Vagina (tissue), 2 donors: ENCODE results near the gene COMMD7. TPM values are rescaled to one million over a fixed set of nuclear protein-coding genes. Genes with fewer than 3 reads are reported as not detected.

ENCODE experiments used
- DNase-seq, 2 donors: peaks; one replicate each; pipeline ENCODE4 v3.0.0-alpha.2; 2017; ENCODE audit errors: extremely low spot score in 2 of 2
- H3K27ac ChIP-seq: fragments of 200-600 bp; sonication (generic); one replicate; pipeline ENCODE4 v1.5.1; 2019
- H3K27me3 ChIP-seq: fragments of 200-600 bp; sonication (generic); one replicate; pipeline ENCODE4 v1.5.1; 2019
- H3K36me3 ChIP-seq, 2 donors: fragments of 200-600 bp; sonication (generic); one replicate each; pipeline ENCODE4 v1.5.1; 2017 to 2019
- H3K4me1 ChIP-seq: fragments of 200-600 bp; sonication (generic); one replicate; pipeline ENCODE4 v1.5.1; 2019
- H3K4me3 ChIP-seq, 2 donors: fragments of 200-600 bp; sonication (generic); 1 replicate in 1 of 2; 2 replicates in 1 of 2; pipeline ENCODE4 v1.5.1; 2016 to 2019
- H3K9me3 ChIP-seq: fragments of 200-600 bp; sonication (generic); one replicate; pipeline ENCODE4 v1.5.1; 2019
- CTCF ChIP-seq, 3 experiments: fragments of 450-650 bp in 2 of 3; fragments of 200-600 bp in 1 of 3; sonication (generic) in 1 of 3; IDR thresholded peaks; one replicate each; pipeline ENCODE4 v1.5.1; 2017 to 2019; ENCODE audit warnings: antibody characterized with exemption in 3 of 3, mild to moderate bottlenecking in 2 of 3, moderate library complexity in 2 of 3
- POLR2A ChIP-seq, 2 donors: fragments of 450-650 bp; IDR thresholded peaks; one replicate each; pipeline ENCODE4 v1.6.1; 2017; ENCODE audit warnings: antibody characterized with exemption in 2 of 2, mild to moderate bottlenecking in 2 of 2, moderate library complexity in 2 of 2
- POLR2AphosphoS5 ChIP-seq, 2 donors: sonication (generic); formaldehyde crosslinking; IDR thresholded peaks; one replicate each; pipeline ENCODE4 v1.9.0; 2017; ENCODE audit warnings: antibody characterized with exemption in 2 of 2, mild to moderate bottlenecking in 2 of 2, low read depth in 1 of 2; ENCODE audit not compliant: insufficient read depth in 1 of 2
- intact Hi-C: fragments of 100-400 bp; cut with DNase I; formaldehyde crosslinking; loops from one replicate; pipeline ENCODE4 v1.15.1; 2023
- total RNA-seq: library from RNA; depleted of rRNA; stranded (reverse); fragments of >200 nt; gene quantifications from one replicate; pipeline ENCODE4 v1.2.3, GENCODE V29; 2016

Gene COMMD7
- total RNA-seq, 1 donor from 2014 or later, result 28.7 TPM

- Histone ChIP-seq H3K9me3 (no peaks in the 10 kb centered on the region), H3K36me3 (no peaks in the 10 kb centered on the region), H3K4me1 (no peaks in the 10 kb centered on the region), H3K4me3 (no peak overlapping the region), H3K27ac (no peak overlapping the region), H3K27me3 (no peaks in the 10 kb centered on the region)
- intact Hi-C loops, result no loop called here
- DNase-seq, result no peak
- TF ChIP-seq POLR2AphosphoS5 (IDR thresholded peaks at IDR 0.05; ENCODE audit: insufficient read depth in 1 of 2, low read depth in 1 of 2) (no peak), CTCF (IDR thresholded peaks at IDR 0.05) (no peak), POLR2A (IDR thresholded peaks at IDR 0.05) (no peak)
These were observed 9.4 kb upstream of the COMMD7 start for GRCh38 chr20:32752458-32753250.

GRCh38 chr20:32751702-32752457 lies 8.6 kb upstream of the COMMD7 start:
- Histone ChIP-seq H3K9me3 (no peaks in the 10 kb centered on the region), H3K4me1 (no peaks in the 10 kb centered on the region), H3K4me3 (no peak overlapping the region), H3K27me3 (no peaks in the 10 kb centered on the region), H3K36me3 (no peaks in the 10 kb centered on the region), H3K27ac (no peak overlapping the region)
- intact Hi-C loops, result no loop called here
- no peak for TF ChIP-seq POLR2A (IDR thresholded peaks at IDR 0.05)
- TF ChIP-seq CTCF (IDR thresholded peaks at IDR 0.05), result no peak
- TF ChIP-seq POLR2AphosphoS5 (IDR thresholded peaks at IDR 0.05; ENCODE audit: insufficient read depth in 1 of 2, low read depth in 1 of 2), result no peak
- DNase-seq, result no peak

- Histone ChIP-seq H3K9me3 (no peaks in the 10 kb centered on the region), H3K27me3 (no peaks in the 10 kb centered on the region), H3K4me1 (no peaks in the 10 kb centered on the region), H3K27ac (no peak overlapping the region), H3K36me3 (no peaks in the 10 kb centered on the region), H3K4me3 (no peak overlapping the region)
- TF ChIP-seq POLR2A (IDR thresholded peaks at IDR 0.05) (no peak), POLR2AphosphoS5 (IDR thresholded peaks at IDR 0.05; ENCODE audit: insufficient read depth in 1 of 2, low read depth in 1 of 2) (no peak), CTCF (IDR thresholded peaks at IDR 0.05) (no peak)
- DNase-seq, result no peak
- intact Hi-C loops, result no loop called here
These were observed 8.0 kb upstream of the COMMD7 start for GRCh38 chr20:32751293-32751692.

GRCh38 chr20:32749914-32750637 lies 6.8 kb upstream of the COMMD7 start:
- intact Hi-C loops, result no loop called here
- H3K27me3 ChIP-seq, result no peaks in the 10 kb centered on the region
- no peak overlapping the region for H3K4me3 ChIP-seq
- no peaks in the 10 kb centered on the region for H3K4me1 ChIP-seq
- H3K27ac ChIP-seq, result no peak overlapping the region
- no peak for TF ChIP-seq CTCF (IDR thresholded peaks at IDR 0.05)
- no peak for TF ChIP-seq POLR2AphosphoS5 (IDR thresholded peaks at IDR 0.05; ENCODE audit: insufficient read depth in 1 of 2, low read depth in 1 of 2)
- TF ChIP-seq POLR2A (IDR thresholded peaks at IDR 0.05), result no peak
- no peak for DNase-seq
- no peaks in the 10 kb centered on the region for H3K36me3 ChIP-seq
- no peaks in the 10 kb centered on the region for H3K9me3 ChIP-seq
